Fibroblast of lung (primary cell): ENCODE data around the gene ABCD1. TPM values are rescaled to one million over a fixed set of nuclear protein-coding genes. Genes with fewer than 3 reads are reported as not detected.
"Not testable (repeated sequence)": the region's sequence is repeated elsewhere in the genome, so short reads cannot be mapped to it uniquely, and the experiment has no call there.

ENCODE experiments used
- DNase-seq, 2 donors: peaks; one replicate each; pipeline versions ENCODE4 v3.0.0 to v3.0.0-alpha.2; 2010; ENCODE audit warnings: low read depth in 2 of 2
- H2AFZ ChIP-seq: 2 replicates; pipeline ENCODE4 v1.5.1; 2012; ENCODE audit warnings: low read length, control low read depth, inconsistent platforms
- H3K27ac ChIP-seq: 2 replicates; pipeline ENCODE4 v1.5.1; 2011; ENCODE audit warnings: low read length, control low read depth; ENCODE audit not compliant: insufficient read depth
- H3K27me3 ChIP-seq: 2 replicates; pipeline ENCODE4 v1.5.1; 2011; ENCODE audit warnings: mild to moderate bottlenecking, low read length; ENCODE audit not compliant: control insufficient read depth, insufficient read depth
- H3K36me3 ChIP-seq: 2 replicates; pipeline ENCODE4 v1.5.1; 2011; ENCODE audit warnings: low read length; ENCODE audit not compliant: control insufficient read depth, insufficient read depth
- H3K4me1 ChIP-seq: 2 replicates; pipeline ENCODE4 v1.5.1; 2011; ENCODE audit warnings: low read length; ENCODE audit not compliant: control insufficient read depth, insufficient read depth; ENCODE audit errors: extremely low read depth
- H3K4me2 ChIP-seq: 2 replicates; pipeline ENCODE4 v1.5.1; 2011; ENCODE audit warnings: low read length, control low read depth; ENCODE audit not compliant: insufficient read depth; ENCODE audit errors: extremely low read depth
- H3K4me3 ChIP-seq, 4 experiments: fragments of 200-600 bp in 1 of 4; sonication (generic) in 1 of 4; replicated peaks in 1 of 4; 2 replicates each; pipeline ENCODE4 v1.5.1; 2011 to 2016; ENCODE audit warnings: low read length in 4 of 4, low read depth in 3 of 4, mild to moderate bottlenecking in 3 of 4, control low read depth in 2 of 4, inconsistent platforms in 1 of 4, mixed read lengths in 1 of 4; ENCODE audit not compliant: insufficient read depth in 1 of 4; ENCODE audit errors: control extremely low read depth in 1 of 4
- H3K79me2 ChIP-seq: 2 replicates; pipeline ENCODE4 v1.5.1; 2012; ENCODE audit warnings: mild to moderate bottlenecking, low read length, inconsistent platforms; ENCODE audit not compliant: control insufficient read depth, insufficient read depth
- H3K9ac ChIP-seq: 2 replicates; pipeline ENCODE4 v1.5.1; 2011; ENCODE audit warnings: mild to moderate bottlenecking, low read length, control low read depth; ENCODE audit not compliant: insufficient read depth
- H3K9me3 ChIP-seq: 2 replicates; pipeline ENCODE4 v1.5.1; 2012; ENCODE audit warnings: low read depth, low read length; ENCODE audit not compliant: control insufficient read depth, insufficient read depth
- H4K20me1 ChIP-seq: 2 replicates; pipeline ENCODE4 v1.5.1; 2011; ENCODE audit warnings: low read length; ENCODE audit not compliant: control insufficient read depth, insufficient read depth; ENCODE audit errors: extremely low read depth
- EZH2 ChIP-seq: IDR thresholded peaks from 2 replicates; pipeline ENCODE4 v1.5.1; 2012; ENCODE audit warnings: low read length, control low read depth, mild to moderate bottlenecking; ENCODE audit errors: missing control alignments
- polyA plus RNA-seq, 2 donors: library from polyadenylated mRNA; depleted of rRNA in 1 of 2; stranded (reverse) in 1 of 2; unstranded in 1 of 2; fragments of >200 nt; gene quantifications; 2 replicates each; pipeline ENCODE4 v1.2.1, GENCODE V29; 2011 to 2012; ENCODE audit warnings: missing spikeins in 1 of 2
- total RNA-seq: library from RNA; depleted of rRNA; stranded (reverse); fragments of >200 nt; gene quantifications from 2 replicates; pipeline ENCODE4 v1.2.1, GENCODE V29; 2014
- TF ChIP-seq, protein P1 (sequence below), 2 donors: IDR thresholded peaks in 1 of 2; conservative IDR thresholded peaks in 1 of 2; 1 replicate in 1 of 2; 2 replicates in 1 of 2; pipeline ENCODE4 v1.5.1; 2011 to 2012; ENCODE audit warnings: low read length in 2 of 2, control low read depth in 1 of 2, inconsistent platforms in 1 of 2, low read depth in 1 of 2, mild to moderate bottlenecking in 1 of 2

The ABCD1 gene
- total and polyA plus RNA-seq, 2 donors (not counting 1 experiment from before 2014, with no cell fraction given), result 4.0 to 12.7 TPM

DNA sequence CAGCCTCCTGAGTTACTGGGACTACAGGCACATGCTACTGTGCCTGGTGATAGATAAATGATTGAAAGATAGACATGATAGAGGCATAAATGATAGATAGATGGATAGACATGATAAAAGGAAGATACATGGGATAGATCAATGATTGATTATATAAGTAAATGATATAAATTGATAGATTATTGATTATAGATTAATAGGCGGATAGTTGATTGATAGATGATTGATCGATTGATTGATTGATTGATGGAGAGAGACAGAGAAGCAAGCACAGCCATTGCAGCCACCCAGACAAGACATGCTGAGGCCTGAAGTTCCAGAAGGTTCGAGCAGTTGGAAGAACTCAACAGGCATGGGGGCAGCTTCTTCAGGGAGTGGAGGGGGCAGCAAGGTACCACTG, 21.7 kb downstream of the ABCD1 start:
- Histone ChIP-seq H4K20me1 (no peaks in the 10 kb centered on the region), H2AFZ (no peak overlapping the region), H3K4me2 (no peak overlapping the region), H3K4me3 (no peak overlapping the region), H3K4me1 (no peaks in the 10 kb centered on the region), H3K27me3 (no peaks in the 10 kb centered on the region), H3K9me3 (no peaks in the 10 kb centered on the region), H3K9ac (no peak overlapping the region), H3K36me3 (no peaks in the 10 kb centered on the region), H3K79me2 (no peaks in the 10 kb centered on the region), H3K27ac (no peak overlapping the region)
- TF ChIP-seq, protein P1, sequence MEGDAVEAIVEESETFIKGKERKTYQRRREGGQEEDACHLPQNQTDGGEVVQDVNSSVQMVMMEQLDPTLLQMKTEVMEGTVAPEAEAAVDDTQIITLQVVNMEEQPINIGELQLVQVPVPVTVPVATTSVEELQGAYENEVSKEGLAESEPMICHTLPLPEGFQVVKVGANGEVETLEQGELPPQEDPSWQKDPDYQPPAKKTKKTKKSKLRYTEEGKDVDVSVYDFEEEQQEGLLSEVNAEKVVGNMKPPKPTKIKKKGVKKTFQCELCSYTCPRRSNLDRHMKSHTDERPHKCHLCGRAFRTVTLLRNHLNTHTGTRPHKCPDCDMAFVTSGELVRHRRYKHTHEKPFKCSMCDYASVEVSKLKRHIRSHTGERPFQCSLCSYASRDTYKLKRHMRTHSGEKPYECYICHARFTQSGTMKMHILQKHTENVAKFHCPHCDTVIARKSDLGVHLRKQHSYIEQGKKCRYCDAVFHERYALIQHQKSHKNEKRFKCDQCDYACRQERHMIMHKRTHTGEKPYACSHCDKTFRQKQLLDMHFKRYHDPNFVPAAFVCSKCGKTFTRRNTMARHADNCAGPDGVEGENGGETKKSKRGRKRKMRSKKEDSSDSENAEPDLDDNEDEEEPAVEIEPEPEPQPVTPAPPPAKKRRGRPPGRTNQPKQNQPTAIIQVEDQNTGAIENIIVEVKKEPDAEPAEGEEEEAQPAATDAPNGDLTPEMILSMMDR (conservative IDR thresholded peaks at IDR 0.05 in 1 of 2, IDR thresholded peaks at IDR 0.05 in 1 of 2; ENCODE audit: low read depth in 1 of 2, low read length in 2 of 2), result no peak
- no peak for TF ChIP-seq EZH2
- DNase-seq, result no peak

DNA sequence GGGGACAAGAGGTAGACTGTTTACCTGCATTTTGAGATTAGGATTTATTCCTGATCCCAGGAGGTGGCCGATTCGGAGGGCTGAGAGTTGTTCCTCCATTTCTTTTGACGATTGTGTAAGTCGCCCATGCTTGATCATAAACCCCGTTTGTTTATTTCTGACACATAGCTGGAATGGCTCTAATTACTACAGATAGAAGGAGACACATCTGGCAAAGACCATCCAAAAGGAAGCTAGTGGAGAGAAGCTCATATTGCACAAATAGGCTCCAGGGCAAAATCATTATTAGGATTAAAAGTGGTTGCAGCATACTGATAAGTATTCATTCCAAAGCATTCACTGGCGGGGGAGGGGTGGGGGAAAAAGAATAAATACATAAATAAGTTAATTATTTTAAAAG, 22.3 kb downstream of the ABCD1 start:
- DNase-seq, H3K4me1 ChIP-seq, H4K20me1 ChIP-seq, H3K79me2 ChIP-seq, H3K27me3 ChIP-seq, H3K36me3 ChIP-seq, H3K9me3 ChIP-seq, H3K9ac ChIP-seq, H2AFZ ChIP-seq, H3K27ac ChIP-seq, H3K4me2 ChIP-seq, H3K4me3 ChIP-seq: not testable (repeated sequence)

DNA sequence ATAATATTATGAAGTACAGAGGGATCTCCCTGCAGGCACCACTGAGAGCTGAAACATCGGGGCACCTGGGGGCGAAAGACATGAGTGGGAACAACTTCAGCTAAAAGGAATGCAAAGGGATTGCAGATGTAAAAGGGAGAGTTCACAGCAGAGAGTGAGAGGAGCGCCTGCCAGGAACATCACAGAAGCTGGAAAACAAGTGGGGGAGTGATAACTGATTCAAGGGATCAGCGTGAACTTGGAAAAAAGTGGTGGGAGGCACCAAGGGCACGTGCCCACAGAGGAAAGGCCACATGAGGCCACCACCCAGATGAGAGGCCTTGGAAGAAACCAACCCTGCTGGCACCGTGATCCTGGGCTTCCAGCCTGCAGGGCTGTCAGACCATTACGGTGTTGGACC, 24.4 kb downstream of the ABCD1 start:
- H3K9me3 ChIP-seq, H3K4me2 ChIP-seq, H3K4me3 ChIP-seq, H3K27me3 ChIP-seq, H3K4me1 ChIP-seq, H3K27ac ChIP-seq, H3K79me2 ChIP-seq, H4K20me1 ChIP-seq, H3K9ac ChIP-seq, H3K36me3 ChIP-seq, H2AFZ ChIP-seq, DNase-seq: not testable (repeated sequence)

DNA sequence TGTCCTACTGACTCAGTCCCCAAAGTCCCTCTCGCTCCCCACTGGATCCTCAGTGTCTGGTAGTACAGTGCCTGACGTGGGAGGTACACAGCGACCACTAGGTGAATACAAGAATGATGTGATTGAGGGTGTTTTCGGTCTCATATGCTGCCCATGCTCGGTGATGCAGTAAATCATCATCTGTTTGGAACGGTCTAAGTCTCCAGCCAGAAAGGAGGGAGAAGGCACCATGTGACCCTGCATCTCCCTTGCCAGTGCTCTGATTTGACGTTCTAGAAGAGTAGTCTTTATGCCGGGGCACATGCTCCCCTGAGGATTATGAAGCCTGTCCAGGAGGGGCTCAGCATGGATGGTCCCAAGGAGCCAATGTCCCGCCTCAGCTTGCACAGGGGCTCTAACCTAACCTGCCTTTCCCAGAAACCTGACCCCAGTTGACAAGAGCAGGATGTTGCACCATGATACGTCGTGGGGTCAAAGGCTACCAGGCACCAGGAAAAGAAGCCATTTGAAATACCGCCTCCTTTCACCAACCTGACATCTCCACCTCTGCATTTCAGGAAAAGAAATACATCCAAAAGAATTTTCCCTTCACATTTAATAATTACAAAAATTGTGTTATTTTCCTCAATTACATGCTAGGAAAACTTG, 25.6 kb downstream of the ABCD1 start:
- DNase-seq, result no peak
- no peak overlapping the region for H3K9ac ChIP-seq
- H3K4me3 ChIP-seq, result no peak overlapping the region
- no peaks in the 10 kb centered on the region for H3K36me3 ChIP-seq
- no peaks in the 10 kb centered on the region for H4K20me1 ChIP-seq
- no peak overlapping the region for H2AFZ ChIP-seq
- no peak overlapping the region for H3K4me2 ChIP-seq
- no peaks in the 10 kb centered on the region for H3K4me1 ChIP-seq
- no peak overlapping the region for H3K27ac ChIP-seq
- no peaks in the 10 kb centered on the region for H3K9me3 ChIP-seq
- no peaks in the 10 kb centered on the region for H3K79me2 ChIP-seq
- no peak for TF ChIP-seq EZH2
- TF ChIP-seq, protein P1 (conservative IDR thresholded peaks at IDR 0.05 in 1 of 2, IDR thresholded peaks at IDR 0.05 in 1 of 2; ENCODE audit: low read depth in 1 of 2, low read length in 2 of 2), result no peak
- H3K27me3 ChIP-seq, result no peaks in the 10 kb centered on the region
